NCI-H226 (cell line): ENCODE measurements around the gene TMEM126A.
A peak's percentile ranks its signal among the peaks of the same experiment; 100 is the strongest.
"Not testable (repeated sequence)": the region's sequence is repeated elsewhere in the genome, so short reads cannot be mapped to it uniquely, and the experiment has no call there.

Experiments
- DNase-seq: peaks from one replicate; pipeline ENCODE4 v3.0.0-alpha.2; 2015

Gene TMEM126A

DNA sequence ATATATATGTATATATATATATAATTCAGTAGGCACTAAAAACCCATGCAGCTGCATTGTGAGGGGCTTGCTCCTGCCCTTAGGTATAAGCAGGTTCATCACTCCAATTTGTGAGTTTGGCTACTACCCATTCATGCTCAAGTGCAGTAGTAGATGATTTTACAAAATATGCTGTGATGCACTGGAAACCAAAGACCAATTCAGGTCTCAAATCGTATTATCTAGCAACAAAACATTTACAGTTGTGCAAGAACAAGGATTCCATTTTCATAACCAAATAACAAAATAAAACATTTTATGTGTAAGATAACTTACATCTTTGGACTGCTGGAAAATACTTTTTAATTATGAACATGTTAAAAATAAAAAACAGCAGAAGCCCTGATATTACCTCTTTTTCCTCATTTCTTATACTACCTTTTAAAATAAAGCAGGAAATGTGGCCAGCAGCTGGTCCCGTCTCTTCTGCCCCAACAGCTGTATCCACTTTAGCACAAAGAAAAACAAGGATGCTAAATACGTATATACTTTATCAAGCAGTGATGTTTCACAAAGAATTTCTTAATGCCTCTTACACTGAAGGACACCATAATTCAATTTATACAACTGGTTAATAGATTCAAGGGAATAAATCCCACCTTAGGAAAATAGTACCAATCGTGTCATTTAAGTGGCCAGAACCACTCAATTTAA, 14.4 kb downstream of the TMEM126A start:
- no peak for DNase-seq

DNA sequence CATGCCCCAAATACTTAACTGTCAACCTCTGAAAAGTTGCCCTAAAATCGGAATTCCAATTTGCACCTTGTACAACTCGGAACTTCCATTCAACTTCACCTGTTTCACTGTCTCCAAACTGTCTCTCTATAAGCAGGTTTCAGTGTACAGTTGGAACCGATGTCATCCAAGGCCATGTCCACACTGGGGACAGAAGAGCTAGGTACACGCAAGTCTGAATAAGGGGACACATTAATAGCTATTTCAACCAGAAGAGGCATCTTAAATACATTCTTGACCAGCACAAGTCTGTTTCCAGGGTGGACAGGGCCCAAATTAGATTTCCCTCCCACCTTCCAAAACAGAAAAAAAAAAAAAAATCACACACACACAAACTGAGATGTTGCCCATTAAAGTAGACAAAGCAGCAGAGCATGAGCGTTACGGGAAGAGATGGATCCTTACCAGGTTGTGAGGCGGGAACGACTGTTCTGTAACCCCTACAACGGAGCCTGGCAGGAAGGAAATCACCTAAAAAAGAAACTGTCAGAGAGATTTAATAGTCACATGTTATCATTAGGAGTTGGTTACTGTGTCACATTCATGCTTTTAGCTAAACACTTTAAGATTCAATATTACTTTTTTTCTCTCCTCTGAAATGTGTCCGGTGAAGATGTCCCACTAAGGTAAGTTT, 15.4 kb downstream of the TMEM126A start:
- no peak for DNase-seq

- no peak for DNase-seq
Measured at GRCh38 chr11:85663753-85664614, 16.2 kb downstream of the TMEM126A start.

DNA sequence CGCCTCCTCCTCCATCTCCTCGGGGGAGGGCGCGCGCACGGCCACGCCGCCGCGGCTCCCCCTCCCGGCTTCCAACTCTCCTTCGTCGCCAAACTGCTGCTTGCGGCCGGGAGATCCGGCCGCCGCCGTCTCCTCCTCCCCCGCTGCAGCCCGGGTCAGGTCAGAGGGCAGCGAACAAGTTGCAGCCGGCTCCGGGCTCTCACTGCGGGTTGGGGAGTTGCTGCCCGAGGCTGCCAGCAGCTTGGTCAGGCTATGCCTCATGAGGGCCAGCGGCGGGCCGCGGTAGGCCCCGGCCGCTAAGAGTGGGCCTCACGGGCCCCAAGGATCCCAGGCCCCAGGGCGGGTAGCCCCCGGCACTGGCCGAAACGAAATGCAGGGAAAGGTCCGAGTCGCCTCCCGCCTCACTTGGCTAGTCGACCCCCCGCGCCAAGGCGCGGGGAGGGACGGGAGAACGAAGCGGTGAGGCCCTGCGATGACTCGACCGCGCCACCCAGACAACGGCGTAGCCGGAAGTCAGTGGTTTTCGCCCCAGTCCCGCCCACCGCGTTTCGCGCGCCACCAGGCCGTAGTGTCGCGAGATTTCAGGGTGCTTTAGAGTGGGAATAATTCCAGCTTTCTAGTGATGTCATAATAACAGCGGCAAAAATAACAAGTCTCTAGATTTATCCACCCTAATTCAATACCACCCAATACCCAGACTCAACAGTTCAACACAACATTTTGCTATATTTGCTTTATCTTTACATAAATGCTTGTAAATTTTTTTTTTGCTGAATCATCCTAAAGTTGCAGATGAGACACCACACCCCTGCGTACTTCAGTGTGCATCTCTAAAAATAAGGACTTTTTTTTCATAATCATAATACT, 17.1 kb downstream of the TMEM126A start, which contains the start of gene CREBZF:
Gene CREBZF (minus strand): TSS at position 515 of the 867 bp plus-strand sequence. CDS start 254 bp downstream, at position 261.
- peak; percentile 92 for DNase-seq

DNA sequence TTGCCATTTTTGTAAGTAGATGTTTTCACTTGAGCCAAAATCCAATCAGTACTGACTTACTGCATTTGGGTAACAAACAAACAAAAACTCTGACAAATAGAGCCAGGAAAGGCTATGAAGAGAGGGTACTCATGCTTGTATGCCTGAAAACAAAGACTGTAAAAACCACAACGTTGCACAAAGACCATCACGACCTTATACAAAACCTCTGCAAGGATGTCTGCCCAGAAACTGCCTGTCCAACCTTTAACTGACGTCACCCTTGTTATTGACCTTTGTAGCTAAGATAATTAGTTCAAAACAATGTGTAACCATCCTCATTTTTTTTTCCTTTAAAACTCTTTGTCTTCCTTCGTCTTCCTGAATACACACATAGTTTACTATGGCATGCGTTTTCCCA, 18.0 kb downstream of the TMEM126A start:
- no peak for DNase-seq

- DNase-seq = no peak
Measured at GRCh38 chr11:85666687-85667086, 18.9 kb downstream of the TMEM126A start.

DNA sequence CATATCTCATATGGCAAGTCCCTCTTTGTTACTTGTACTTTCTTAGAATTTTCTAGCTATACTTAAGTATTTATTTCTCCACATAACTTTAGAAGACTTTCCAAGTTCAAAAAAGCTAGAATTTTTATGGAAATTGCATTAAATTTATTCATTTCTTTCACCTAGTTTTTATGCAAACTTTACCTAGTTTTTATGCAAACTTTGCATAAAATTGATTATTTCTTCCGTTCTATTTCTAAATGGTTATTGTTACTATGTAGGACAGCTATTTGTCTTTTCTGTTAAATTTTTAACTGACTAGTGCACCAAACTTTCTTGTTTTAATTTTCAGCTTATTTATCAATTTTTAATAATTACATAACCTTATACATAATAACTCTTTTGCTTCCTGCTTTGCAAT, 20.4 kb downstream of the TMEM126A start:
- DNase-seq = no peak

- DNase-seq = not testable (repeated sequence)
Measured at GRCh38 chr11:85670949-85671663, 23.3 kb downstream of the TMEM126A start.

DNA sequence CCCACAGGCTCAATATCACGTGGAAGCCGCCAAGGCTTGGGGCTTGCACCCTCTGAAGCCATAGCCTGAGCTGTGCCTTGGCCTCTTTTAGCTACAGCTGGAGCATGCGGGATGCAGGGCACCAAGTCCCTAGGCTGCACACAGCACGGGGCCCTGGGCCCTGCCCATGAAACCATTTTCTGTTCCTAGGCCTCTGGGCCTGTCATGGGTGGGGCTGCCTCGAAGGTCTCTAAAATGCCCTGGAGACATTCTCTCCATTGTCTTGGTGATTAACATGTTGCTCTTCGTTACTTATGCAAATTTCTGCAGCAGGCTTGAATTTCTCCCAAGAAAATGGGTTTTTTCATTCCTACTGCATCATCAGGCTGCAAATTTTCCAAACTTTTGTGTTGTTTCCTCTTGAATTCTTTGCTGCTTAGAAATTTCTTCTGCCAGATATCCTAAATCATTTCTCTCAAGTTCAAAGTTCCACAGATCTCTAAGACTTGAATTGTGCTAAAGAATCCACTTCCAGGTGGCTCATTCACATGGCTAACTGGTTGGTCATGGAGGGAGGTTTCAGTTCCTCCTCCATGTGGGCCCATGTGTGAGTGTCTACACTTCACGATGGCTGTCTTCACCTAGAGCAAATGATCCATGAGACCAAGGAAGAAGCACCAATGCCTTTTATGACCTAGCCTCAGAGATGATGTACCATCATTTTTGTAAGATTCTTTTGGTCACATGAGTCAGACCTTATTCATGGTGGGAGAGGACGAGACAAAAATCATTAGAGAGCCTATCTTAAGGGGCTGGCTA, 24.5 kb downstream of the TMEM126A start:
- DNase-seq = no peak

DNA sequence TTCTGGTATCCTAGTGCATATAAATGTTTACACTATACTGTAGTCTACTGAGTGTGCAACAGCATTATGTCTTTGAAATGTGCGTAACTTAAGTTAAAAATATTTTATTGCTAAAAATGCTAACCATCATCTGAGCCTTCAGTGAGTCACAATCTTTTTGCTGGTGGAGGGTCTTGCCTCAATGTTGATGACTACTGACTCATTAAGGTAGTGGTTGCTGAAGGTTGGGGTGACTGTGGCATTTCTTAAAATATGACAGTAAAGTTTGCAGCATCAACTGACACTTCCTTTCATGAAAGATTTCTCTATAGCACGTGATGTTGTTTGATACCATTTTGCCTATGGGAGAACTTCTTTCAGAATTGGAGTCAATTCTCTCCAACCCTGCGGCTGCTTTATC, 25.6 kb downstream of the TMEM126A start:
- DNase-seq = no peak

- no peak for DNase-seq
Measured at GRCh38 chr11:85679576-85679975, 31.8 kb downstream of the TMEM126A start.

DNA sequence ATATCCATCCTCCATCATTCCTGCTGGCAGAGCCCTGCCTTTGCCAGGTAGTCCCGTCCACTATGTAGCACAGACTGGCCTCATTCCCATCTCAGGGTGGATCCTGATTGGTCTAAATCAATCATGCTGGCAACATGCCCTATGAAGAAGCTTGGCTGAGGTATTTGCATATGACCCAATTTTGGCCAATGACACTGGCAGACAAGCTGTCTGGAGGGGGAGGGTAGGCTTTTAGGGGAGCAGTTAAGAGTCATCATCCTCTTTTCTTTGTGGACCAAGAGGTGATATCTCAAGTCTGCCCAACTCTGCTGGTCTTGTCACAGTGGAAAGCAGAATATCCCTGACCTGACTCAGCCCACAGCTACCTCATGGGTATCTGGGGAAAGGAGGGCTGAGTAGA, 33.1 kb downstream of the TMEM126A start:
- no peak for DNase-seq

DNA sequence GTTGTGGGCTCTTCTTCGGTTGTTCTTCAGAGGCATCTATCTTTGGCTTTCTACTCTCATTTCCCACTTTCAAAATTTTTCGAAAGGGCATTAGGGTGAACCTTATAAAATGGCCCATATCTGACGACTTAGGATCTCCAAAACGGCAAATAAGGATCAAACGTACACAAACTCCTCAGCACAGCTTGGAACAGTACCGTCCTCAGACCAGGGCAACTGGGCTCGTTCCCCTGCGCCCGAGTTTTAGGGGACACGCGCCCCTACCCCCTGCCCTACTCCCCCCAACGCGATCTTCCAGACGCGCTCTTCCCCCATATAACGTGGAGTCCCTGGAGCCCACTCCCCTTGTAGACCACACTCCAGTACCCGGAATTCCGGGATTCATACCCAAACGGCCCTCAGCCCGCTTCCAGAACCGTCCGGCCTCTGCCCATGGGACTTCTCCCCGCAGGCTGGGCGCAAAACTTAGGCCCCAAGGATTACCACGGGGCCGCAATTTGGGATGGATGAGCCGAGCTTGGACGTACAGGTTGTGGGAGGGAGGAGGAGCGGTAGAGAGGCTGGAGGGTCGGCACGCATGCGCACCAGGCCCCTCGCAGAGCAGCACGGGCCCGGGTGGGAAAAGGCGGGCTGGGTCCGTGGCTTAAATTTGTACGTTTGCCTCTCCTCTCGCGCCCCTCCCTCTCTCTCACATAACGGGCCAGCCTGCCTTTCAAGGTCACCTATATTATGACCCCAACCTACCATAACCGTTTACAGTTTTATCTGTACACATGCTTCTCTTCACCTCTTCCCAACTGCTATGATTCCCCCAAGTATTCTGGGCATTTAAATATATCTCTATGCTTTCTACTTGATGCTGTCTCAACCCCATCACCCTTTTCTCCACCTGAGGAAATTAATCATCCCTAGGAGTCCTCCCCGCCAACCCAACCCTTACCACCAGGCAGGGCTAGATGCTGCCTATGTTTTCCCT, 34.9 kb downstream of the TMEM126A start:
- DNase-seq = no peak

DNA sequence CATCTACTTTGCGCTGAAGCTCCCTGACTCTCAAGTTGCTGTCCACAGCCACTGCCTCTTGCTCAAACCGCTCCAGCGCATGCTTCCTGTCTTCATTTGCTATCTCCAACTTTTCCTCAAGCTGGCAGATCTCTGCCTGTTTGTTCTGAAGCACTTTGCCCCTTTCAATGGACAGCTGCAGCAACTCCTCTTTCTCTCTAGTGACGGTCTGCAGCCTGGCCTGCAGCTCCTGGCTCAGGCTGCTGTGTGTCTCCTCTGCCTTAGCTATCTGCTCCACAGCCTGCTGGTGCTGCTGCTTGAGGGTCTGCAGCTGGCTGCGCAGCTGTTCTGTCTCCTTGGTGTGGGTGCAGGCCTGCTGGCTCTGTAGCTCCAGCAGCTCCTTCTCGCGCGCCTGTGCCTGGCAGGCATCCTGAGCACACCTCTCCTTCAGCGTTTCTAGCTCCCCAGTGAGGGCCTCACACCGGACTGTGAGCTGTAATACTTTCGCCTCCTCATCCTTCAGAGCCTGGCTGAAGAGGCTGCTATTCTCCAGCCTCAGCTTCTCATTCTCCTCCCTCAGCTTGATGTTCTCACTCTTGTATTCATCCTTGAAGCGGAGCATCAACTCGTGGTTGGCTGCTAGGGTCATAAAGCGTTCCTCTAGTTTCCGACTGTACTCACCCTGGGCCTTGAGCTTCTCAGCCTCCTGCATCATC, 37.5 kb downstream of the TMEM126A start:
- DNase-seq = no peak

- peak; percentile 98 for DNase-seq
Measured at GRCh38 chr11:85685820-85686459, 38.2 kb downstream of the TMEM126A start, which contains the start of gene CCDC89. TSS of gene CCDC89 (minus strand) at chr11:85686195. CDS start at chr11:85686130, 65 bp downstream.

GRCh38 chr11:85694385-85694980, 46.7 kb downstream of the TMEM126A start:
- peak; percentile 16 for DNase-seq

DNA sequence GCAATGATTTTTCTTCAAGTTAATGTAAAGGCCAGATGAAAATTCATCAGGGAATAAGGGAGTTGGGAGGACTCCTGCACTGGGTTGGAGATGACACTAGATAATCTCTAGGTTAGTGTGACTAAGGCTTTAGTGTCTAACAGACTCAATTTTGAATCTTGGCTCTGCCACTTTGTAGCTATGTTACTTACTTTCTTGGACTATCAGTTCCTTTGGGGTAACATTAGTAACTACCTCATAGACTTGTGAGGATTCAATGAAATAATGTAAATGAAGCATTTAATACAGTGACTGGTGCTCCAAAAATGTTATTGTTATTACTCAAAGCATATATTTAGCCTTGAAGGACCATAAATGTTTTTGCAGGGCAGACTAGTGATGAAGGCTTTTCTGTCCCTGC, 47.8 kb downstream of the TMEM126A start:
- no peak for DNase-seq

DNA sequence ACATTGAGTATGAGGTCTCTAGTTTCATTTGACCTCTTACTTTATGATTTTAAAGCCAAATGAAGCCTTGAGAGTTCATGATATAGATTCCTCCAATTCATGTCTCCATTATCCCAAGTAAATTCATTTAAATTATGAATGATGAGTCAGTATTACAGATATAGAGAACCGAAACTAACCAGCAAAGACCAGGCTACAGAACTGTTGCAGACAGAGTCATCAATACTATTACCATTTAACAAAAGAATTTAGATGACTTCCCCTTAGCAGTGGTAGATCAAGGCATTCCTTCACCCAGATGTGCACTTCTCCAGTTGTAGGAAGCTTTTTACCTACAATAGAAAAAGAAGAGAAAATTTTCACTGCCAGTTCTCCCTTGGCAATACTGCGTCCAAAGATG, 50.0 kb downstream of the TMEM126A start:
- no peak for DNase-seq
